Jurkat, Clone E6-1 (cell line): ENCODE data around the gene ZNF780A. TPM values are rescaled to one million over a fixed set of nuclear protein-coding genes. Genes with fewer than 3 reads are reported as not detected.
"Not testable (repeated sequence)": the region's sequence is repeated elsewhere in the genome, so short reads cannot be mapped to it uniquely, and the experiment has no call there.

Experiments
- DNase-seq: peaks from one replicate; pipeline ENCODE4 v3.0.0-alpha.2; 2011; ENCODE audit warnings: low read depth, low spot score
- H3K4me3 ChIP-seq: 2 replicates; pipeline ENCODE4 v1.5.1; 2011; ENCODE audit warnings: mild to moderate bottlenecking, low read length, control low read depth, moderate library complexity
- polyA plus RNA-seq: library from polyadenylated mRNA; unstranded; fragments of >200 nt; gene quantifications from one replicate; pipeline ENCODE4 v1.2.1, GENCODE V29; 2012; ENCODE audit warnings: missing spikeins; ENCODE audit not compliant: insufficient read length, insufficient read depth

The ZNF780A gene
- polyA plus RNA-seq: 10.5 TPM

DNA sequence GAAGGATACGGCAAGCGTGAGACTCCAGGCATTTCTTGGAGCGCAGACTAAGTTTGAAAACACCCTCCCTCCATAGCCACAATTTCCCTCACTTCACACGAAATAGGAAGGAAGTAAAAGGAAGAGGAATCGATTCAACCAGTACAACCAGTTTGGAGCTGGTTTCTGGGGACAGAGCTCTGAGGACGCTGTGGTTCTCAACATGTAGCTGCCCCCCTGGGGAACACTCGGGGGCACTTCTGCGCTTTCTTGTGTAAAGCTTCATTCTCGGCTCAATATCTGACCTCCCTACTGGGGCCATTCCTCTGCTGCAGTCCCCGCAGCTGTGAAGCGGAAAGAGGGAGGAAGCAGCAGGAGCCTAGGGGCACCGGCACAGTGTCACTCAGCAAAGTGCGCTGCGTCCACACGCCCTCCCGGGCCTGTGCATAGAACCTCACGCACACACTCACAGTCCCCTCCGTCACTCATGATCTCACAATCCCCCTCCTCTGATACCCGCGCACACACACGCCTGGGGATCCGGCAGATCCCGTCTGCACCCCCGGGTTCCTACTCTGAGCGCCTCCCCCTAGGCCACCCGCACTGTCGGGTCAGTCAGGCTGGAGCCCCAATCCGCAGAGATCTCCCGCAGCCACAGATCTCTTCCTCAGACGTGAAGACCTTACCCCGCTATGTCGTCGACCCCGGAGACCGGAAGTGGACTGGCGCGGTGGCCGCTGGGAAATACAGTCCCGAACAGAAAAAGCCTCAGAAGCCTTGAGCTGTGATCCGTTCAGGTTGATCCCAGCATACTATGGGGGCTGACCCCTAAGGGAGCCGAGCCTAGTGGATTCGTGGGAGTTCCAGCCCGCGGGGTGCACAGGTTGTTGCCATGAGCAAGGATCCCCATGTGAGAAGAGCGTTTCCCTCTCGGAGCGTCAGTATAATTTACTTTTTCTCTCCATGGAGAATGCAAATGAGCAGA is at the start of gene ZNF780A:
Gene ZNF780A, minus strand, starts transcription at position 703 of the 964 bp plus-strand sequence. CDS start 6,190 bp downstream, outside the sequence.
- peak; percentile 60 for DNase-seq
- H3K4me3 ChIP-seq: peak within 1 kb of the TSS; percentile 85

DNA sequence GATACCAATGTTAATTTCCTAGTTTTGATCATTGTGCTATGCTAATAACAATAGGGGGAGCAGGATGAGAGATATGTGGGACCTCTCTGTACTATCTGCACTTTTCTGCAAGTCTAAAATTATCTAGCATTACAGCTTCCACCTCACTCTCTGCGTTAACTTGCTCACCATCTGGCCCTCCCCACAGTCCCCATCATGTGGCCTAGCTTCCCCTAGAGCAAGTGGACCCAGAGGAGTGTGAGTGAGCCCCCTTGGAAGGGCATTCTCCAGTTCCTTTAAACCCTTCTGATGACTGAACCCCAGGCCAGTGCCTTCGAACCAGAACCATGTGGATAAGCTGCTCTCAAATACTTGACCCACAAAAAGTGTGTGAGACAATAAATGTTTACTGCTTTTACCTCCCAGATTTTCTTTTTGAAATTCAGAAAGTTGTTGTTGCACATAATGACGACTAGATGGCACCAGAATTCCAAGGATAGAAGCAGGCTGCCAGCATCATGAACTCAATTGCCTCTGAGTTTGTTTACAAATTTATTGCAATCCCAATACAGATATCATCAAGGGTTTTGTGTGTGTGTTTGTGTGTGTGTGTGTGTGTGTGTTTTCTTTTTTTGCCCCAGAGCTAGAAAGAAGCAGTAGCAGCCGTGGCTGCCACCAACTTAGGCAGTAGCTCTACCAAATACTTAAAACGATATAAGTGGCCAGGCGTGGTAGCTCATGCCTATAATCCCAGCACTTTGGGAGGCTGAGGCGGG is 49.0 kb upstream of the ZNF780A start:
- no peak overlapping the region for H3K4me3 ChIP-seq
- peak; percentile 49 for DNase-seq

DNA sequence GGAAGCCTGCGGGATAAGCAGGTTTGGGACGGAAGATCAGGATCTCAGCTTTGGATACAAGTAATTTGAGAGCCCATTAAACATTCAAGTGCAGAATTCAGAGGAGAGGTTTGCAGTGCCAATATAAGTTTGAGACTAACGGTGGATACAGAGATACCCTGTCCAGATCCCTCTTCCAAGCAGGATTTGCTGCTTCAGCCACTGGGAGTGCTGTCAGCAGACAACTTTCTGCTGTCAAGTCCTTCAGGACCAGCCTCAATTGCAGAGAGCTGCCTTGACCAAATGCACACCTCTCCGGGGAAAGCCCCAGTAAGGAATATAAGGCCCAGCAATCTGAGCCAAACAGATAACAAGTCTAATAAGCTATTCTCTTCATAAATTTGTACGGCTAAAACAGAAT is 46.1 kb upstream of the ZNF780A start:
- no peak for DNase-seq
- H3K4me3 ChIP-seq: no peak overlapping the region

DNA sequence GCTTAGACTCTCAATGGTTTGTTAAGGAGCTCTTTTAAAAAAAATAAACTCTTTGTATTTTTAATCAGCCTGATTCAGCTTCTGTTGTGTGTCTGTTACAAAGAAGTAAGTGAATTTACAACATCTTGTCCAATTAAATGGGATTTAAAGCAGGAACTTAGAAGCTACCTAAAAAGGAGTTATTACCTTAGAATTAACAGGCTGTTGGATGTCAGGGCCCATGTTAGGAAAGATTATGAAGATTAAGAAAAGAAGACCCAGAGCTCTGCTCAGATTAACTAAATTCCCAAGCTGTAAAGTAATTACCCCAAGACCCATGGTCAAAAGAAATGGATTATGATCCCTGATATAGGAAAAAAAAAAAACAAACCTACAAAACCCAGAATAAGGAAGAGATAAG is 44.1 kb upstream of the ZNF780A start:
- no peak overlapping the region for H3K4me3 ChIP-seq
- DNase-seq: no peak

DNA sequence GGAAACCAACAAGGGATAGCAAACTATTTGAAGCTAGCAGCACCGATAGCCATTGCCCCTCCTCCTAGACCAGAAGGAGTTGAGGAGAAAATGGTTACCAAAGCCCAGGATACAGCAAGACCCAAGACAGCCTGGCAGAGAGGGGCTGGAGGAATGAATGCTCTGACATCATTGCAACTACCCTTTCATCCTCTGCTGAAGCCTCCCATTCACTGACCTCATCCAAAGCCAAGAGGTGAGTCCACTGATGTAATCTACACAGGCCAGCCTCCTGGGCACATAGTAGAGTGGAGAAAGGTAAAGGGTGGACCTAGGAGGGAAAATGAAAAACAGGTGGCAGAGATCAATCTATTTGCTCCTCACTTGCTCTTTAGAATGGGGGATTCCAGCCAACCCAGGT is 42.7 kb upstream of the ZNF780A start:
- DNase-seq: no peak

DNA sequence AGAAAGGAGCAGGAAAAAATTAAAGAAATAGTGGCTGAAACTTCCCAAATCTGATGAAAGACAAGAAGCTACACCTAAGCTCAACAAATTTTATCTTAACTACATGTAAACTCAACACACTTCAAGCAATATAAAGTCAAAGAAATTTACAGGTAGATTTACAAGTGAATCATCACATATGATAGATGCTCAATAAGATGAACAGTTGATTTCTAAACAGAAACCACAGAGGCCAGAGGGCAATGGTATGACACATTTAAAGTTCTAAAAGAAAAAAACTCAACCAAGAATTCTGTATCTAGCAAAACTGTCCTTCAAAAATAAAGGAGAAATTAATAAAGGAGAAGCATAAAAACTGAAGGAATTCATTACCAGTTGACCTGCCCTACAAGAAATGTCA is 39.3 kb upstream of the ZNF780A start:
- H3K4me3 ChIP-seq: no peak overlapping the region
- DNase-seq: no peak

More for the DNA sequence above, 42.7 kb upstream of the ZNF780A start:
- H3K4me3 ChIP-seq: no peak overlapping the region

DNA sequence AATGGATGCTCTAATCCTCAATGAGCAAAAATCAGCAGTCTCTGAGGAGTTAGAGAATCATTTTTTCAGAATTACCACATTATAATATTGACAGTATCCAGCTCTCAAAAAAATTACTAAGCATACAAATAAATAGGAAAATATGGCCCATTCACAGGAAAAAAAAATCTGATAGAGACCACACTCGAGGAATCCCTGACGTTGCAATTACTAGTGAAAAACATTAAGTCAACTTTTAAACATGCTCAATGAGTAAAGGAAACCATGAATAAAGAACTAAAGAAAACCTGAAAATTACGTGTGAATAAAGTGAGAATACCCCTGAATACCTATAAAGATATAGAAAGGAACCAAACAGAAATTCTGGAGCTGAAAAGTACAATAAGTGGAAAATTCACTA is 38.7 kb upstream of the ZNF780A start:
- H3K4me3 ChIP-seq: no peak overlapping the region
- DNase-seq: no peak

DNA sequence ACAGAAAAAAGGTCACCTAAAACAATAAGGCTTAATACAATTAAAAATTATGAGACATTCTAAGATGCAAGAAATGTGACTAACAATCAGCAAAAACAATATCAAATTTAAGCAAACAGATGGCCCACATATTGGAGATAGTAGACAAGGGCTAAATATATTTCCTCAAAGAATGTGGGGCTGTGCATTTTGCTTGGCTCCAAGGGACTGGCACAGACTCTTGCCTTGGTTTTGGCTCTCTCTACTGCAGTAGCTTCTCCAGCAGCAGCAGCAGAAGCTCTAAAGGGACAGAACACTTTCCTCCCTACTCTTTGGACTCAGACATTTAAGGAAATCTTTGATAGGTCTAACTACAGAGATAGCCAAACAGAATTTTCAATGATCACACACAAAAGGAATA is 38.2 kb upstream of the ZNF780A start:
- DNase-seq: no peak
- H3K4me3 ChIP-seq: no peak overlapping the region

DNA sequence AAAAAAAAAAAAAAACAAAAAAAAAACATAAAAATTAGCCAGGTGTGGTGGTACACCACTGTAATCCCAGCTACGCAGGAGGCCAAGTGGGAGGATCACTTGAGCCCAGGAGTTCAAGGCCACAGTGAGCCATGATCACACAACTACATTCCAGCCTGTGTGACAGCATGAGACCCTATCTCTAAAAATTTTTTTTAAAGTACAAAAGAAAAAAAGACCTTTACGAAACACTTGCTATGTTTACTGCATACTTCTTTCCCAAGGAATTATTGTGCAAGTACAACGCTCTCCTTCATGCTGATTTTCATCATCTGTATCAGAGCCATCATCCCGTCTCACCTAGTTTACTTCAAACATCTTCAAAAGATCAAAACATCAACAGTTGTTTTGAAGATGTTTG is 28.6 kb upstream of the ZNF780A start:
- DNase-seq: no peak

DNA sequence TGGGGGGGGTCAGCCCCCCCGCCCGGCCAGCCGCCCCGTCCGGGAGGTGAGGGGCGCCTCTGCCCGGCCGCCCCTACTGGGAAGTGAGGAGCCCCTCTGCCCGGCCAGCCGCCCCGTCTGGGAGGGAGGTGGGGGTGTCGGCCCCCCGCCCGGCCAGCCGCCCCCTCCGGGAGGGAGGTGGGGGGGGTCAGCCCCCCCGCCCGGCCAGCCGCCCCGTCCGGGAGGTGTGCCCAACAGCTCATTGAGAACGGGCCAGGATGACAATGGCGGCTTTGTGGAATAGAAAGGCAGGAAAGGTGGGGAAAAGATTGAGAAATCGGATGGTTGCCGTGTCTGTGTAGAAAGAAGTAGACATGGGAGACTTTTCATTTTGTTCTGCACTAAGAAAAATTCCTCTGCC is 27.9 kb upstream of the ZNF780A start:
- DNase-seq, H3K4me3 ChIP-seq: not testable (repeated sequence)

More for the DNA sequence above, 28.6 kb upstream of the ZNF780A start:
- no peak overlapping the region for H3K4me3 ChIP-seq

DNA sequence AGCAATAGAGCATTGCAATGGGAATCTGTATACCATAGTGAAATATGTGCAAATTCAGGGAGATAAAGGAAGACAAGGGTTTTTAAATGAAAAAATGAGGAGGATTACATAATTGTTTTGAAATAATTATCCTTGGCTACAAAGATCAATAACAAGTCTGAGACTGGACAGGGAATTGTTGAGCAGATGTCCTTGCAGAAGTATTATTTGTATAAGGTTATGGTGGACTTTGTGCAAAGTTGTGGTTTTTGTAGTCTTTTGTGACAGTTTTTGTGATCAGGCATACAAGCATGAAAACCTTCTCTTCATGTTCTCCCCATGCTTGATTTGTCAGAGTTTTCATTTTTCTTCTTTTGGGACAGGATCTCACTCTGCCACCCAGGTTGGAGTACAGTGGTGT is 25.3 kb upstream of the ZNF780A start:
- no peak for DNase-seq
- no peak overlapping the region for H3K4me3 ChIP-seq

DNA sequence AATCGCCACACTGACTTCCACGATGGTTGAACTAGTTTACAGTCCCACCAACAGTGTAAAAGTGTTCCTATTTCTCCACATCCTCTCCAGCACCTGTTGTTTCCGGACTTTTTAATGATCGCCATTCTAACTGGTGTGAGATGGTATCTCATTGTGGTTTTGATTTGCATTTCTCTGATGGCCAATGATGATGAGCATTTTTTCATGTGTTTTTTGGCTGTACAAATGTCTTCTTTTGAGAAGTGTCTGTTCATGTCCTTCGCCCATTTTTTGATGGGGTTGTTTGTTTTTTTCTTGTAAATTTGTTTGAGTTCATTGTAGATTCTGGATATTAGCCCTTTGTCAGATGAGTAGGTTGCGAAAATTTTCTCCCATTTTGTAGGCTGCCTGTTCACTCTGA is 23.4 kb upstream of the ZNF780A start:
- not testable (repeated sequence) for DNase-seq, H3K4me3 ChIP-seq

DNA sequence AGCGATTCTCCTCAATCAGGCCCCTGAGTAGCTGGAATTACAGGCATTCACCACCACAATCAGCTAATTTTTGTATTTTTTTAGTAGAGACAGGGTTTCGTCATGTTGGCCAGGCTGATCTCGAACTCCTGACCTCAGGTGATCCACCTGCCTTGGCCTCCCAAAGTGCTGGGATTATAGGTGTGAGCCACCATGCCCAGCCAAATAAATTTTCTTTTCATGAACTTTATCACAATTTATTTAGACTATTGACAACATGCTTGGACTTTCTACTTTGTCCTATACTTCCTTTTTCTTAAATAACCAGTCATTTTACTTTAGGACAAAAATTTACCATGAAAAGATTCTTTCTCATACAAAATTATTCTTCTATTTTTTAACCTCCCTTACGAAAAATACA is 21.5 kb upstream of the ZNF780A start:
- H3K4me3 ChIP-seq, DNase-seq: not testable (repeated sequence)

DNA sequence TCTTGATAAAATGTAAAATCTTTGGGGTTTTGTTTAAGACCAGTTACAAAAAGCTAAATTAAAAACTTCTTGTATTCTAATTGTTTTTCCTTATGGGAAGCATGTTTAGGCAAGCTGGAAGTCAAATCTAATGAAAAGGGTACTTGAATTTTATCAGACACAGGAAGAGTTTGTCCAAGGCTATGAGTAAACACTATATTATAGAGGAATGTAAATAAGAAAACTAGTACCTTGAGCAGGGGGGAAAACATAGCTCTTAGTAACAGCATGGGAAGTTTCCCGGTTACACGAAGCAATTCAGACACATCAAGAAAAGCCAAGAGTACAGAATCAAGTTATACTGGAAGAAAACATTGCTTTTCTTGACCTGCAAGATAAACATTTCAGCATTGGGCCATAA is 19.8 kb upstream of the ZNF780A start:
- no peak for DNase-seq

DNA sequence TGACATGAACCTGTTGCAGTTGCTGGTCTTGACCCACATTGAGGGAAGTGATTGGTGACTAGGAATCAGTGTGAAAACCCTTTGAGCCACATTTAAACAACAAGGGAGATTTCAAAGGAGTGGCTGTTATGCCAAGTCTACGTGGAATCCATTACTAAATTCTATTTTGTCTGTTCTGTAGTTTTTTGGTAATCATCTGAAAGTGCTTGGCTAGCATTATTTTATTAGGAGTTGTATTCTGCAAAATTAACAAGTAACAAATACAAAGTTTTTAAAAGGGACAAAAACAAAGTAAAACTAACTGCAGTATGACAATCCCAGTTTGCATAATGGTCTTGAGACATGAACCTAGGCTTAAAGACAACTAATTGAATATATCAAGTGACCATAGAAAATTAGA is 14.0 kb upstream of the ZNF780A start:
- H3K4me3 ChIP-seq: no peak overlapping the region
- DNase-seq: no peak

More for the DNA sequence above, 19.8 kb upstream of the ZNF780A start:
- no peak overlapping the region for H3K4me3 ChIP-seq

DNA sequence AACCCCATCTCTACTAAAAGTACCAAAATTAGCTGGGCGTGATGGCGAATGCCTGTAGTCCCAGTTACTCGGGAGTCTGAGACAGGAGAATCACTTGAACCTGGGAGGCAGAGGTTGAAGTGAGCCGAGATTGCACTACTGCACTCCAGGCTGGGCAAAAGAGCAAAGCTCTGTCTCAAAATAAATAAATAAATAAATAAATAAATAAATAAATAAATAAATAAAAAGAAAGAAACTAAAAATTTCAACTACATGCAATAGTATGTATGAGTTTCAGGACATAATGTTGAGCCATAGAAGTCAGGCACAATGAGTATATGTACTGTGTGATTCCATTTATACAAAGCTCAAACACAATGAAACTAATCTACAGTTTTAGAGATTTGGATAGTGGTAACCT is 12.9 kb upstream of the ZNF780A start:
- H3K4me3 ChIP-seq: no peak overlapping the region
- DNase-seq: no peak

DNA sequence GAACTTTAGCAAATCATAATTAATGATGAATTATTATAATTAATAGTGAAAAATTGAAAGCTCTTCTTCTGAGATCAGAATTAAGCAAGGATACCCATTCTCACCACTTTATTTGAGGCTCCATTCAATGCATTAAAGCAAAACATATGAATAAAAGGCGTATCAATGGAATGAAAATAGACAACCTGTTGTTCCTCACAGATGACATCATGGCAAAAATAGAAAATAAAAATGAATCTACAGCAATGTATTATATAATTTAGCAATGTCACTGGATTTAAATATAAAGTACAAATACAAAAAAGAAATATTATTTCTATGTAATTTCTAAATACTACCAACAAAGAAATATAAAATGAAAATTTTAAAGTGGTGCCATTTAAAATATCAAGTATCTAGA is 11.1 kb upstream of the ZNF780A start:
- DNase-seq: no peak
- H3K4me3 ChIP-seq: no peak overlapping the region

DNA sequence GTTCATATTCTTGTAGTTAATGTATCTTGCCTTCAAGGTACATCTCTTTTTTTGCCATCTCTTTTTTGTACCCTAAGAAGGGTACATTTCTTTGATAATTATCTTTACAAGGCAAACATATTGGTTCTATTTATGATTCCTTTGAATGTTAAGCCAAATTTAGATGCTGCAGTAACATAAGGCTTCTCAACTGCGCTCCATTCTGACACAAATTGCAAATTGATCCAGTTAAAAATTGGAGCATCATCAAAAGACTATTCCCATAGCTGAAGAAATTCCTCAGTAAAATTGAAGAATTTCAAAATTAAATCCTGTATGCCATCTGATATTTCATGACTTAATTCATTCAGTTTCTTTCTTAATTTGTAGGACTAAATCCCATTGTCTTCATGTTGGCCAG is 2.7 kb upstream of the ZNF780A start:
- no peak for DNase-seq
- no peak overlapping the region for H3K4me3 ChIP-seq

DNA sequence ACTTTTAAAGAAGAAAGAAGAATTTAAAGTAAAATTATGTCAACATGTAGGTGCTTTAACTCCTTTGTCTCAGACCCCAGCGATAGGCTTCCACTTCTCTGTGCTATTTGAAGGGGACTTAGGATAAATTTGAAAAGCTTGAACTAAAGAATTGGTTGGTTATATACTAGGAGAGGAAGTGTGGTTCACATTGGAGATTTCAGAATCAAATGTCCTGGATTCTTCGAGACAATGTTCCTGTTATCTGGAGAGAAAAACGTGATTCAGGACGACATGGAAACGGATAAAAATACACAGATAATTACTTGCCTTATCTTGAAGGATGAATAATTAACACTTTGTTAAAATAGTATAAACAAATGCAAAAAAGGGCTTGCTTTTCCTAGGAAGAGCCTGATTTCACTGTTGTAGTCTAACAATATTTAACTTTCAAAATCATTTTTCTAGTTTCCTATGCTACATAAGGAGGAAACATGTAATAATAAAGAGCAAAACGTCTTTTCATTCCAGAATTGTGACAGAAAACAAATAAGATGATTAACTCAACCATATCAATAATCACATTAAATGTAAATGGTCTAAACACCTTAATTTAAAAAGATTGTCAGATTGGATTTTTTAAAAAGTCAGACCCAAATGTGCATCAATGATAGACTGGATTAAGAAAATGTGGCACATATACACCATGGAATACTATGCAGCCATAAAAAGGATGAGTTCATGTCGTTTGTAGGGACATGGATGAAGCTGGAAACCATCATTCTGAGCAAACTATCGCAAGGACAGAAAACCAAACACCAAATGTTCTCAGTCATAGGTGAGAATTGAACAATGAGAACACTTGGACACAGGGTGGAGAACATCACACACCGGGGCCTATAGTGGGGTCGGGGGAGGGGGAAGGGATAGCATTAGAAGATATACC is 724 bp upstream of the ZNF780A start:
- DNase-seq: no peak
- peak overlapping the region; percentile 85 for H3K4me3 ChIP-seq
